Fibroblast of lung (primary cell): ENCODE data around the gene SLC38A7. TPM values are rescaled to one million over a fixed set of nuclear protein-coding genes. Genes with fewer than 3 reads are reported as not detected.
A peak's percentile ranks its signal among the peaks of the same experiment; 100 is the strongest.
"Not testable (repeated sequence)": the region's sequence is repeated elsewhere in the genome, so short reads cannot be mapped to it uniquely, and the experiment has no call there.

Experiments used
- DNase-seq, 2 donors: peaks; one replicate each; pipeline versions ENCODE4 v3.0.0 to v3.0.0-alpha.2; 2010; ENCODE audit warnings: low read depth in 2 of 2
- H2AFZ ChIP-seq: 2 replicates; pipeline ENCODE4 v1.5.1; 2012; ENCODE audit warnings: low read length, control low read depth, inconsistent platforms
- H3K27ac ChIP-seq: 2 replicates; pipeline ENCODE4 v1.5.1; 2011; ENCODE audit warnings: low read length, control low read depth; ENCODE audit not compliant: insufficient read depth
- H3K27me3 ChIP-seq: 2 replicates; pipeline ENCODE4 v1.5.1; 2011; ENCODE audit warnings: mild to moderate bottlenecking, low read length; ENCODE audit not compliant: control insufficient read depth, insufficient read depth
- H3K36me3 ChIP-seq: 2 replicates; pipeline ENCODE4 v1.5.1; 2011; ENCODE audit warnings: low read length; ENCODE audit not compliant: control insufficient read depth, insufficient read depth
- H3K4me1 ChIP-seq: 2 replicates; pipeline ENCODE4 v1.5.1; 2011; ENCODE audit warnings: low read length; ENCODE audit not compliant: control insufficient read depth, insufficient read depth; ENCODE audit errors: extremely low read depth
- H3K4me2 ChIP-seq: 2 replicates; pipeline ENCODE4 v1.5.1; 2011; ENCODE audit warnings: low read length, control low read depth; ENCODE audit not compliant: insufficient read depth; ENCODE audit errors: extremely low read depth
- H3K4me3 ChIP-seq, 4 experiments: fragments of 200-600 bp in 1 of 4; sonication (generic) in 1 of 4; replicated peaks in 1 of 4; 2 replicates each; pipeline ENCODE4 v1.5.1; 2011 to 2016; ENCODE audit warnings: low read length in 4 of 4, low read depth in 3 of 4, mild to moderate bottlenecking in 3 of 4, control low read depth in 2 of 4, inconsistent platforms in 1 of 4, mixed read lengths in 1 of 4; ENCODE audit not compliant: insufficient read depth in 1 of 4; ENCODE audit errors: control extremely low read depth in 1 of 4
- H3K79me2 ChIP-seq: 2 replicates; pipeline ENCODE4 v1.5.1; 2012; ENCODE audit warnings: mild to moderate bottlenecking, low read length, inconsistent platforms; ENCODE audit not compliant: control insufficient read depth, insufficient read depth
- H3K9ac ChIP-seq: 2 replicates; pipeline ENCODE4 v1.5.1; 2011; ENCODE audit warnings: mild to moderate bottlenecking, low read length, control low read depth; ENCODE audit not compliant: insufficient read depth
- H3K9me3 ChIP-seq: 2 replicates; pipeline ENCODE4 v1.5.1; 2012; ENCODE audit warnings: low read depth, low read length; ENCODE audit not compliant: control insufficient read depth, insufficient read depth
- H4K20me1 ChIP-seq: 2 replicates; pipeline ENCODE4 v1.5.1; 2011; ENCODE audit warnings: low read length; ENCODE audit not compliant: control insufficient read depth, insufficient read depth; ENCODE audit errors: extremely low read depth
- CTCF ChIP-seq, 2 donors: IDR thresholded peaks in 1 of 2; conservative IDR thresholded peaks in 1 of 2; 1 replicate in 1 of 2; 2 replicates in 1 of 2; pipeline ENCODE4 v1.5.1; 2011 to 2012; ENCODE audit warnings: low read length in 2 of 2, control low read depth in 1 of 2, inconsistent platforms in 1 of 2, low read depth in 1 of 2, mild to moderate bottlenecking in 1 of 2
- EZH2 ChIP-seq: IDR thresholded peaks from 2 replicates; pipeline ENCODE4 v1.5.1; 2012; ENCODE audit warnings: low read length, control low read depth, mild to moderate bottlenecking; ENCODE audit errors: missing control alignments
- polyA plus RNA-seq, 2 donors: library from polyadenylated mRNA; depleted of rRNA in 1 of 2; stranded (reverse) in 1 of 2; unstranded in 1 of 2; fragments of >200 nt; gene quantifications; 2 replicates each; pipeline ENCODE4 v1.2.1, GENCODE V29; 2011 to 2012; ENCODE audit warnings: missing spikeins in 1 of 2
- total RNA-seq: library from RNA; depleted of rRNA; stranded (reverse); fragments of >200 nt; gene quantifications from 2 replicates; pipeline ENCODE4 v1.2.1, GENCODE V29; 2014

Gene SLC38A7
- total and polyA plus RNA-seq, 2 donors (not counting 1 experiment from before 2014, with no cell fraction given): 15.4 to 30.1 TPM

- Histone ChIP-seq H3K4me3 (no peak overlapping the region), H3K79me2 (no peaks in the 10 kb centered on the region), H3K27me3 (no peaks in the 10 kb centered on the region), H3K9ac (no peak overlapping the region), H2AFZ (no peak overlapping the region), H3K36me3 (no peaks in the 10 kb centered on the region), H4K20me1 (no peaks in the 10 kb centered on the region), H3K27ac (no peak overlapping the region), H3K4me1 (peaks cover 3% of the 10 kb centered on the region), H3K4me2 (no peak overlapping the region), H3K9me3 (no peaks in the 10 kb centered on the region)
- no peak for DNase-seq
- no peak for TF ChIP-seq CTCF (conservative IDR thresholded peaks at IDR 0.05 in 1 of 2, IDR thresholded peaks at IDR 0.05 in 1 of 2; ENCODE audit: low read depth in 1 of 2, low read length in 2 of 2)
- no peak for TF ChIP-seq EZH2
Measured at GRCh38 chr16:58639230-58639629, 45.3 kb downstream of the SLC38A7 start.

GRCh38 chr16:58638148-58639036, 46.2 kb downstream of the SLC38A7 start:
- H3K4me3 ChIP-seq: no peak overlapping the region
- H3K79me2 ChIP-seq: no peaks in the 10 kb centered on the region
- H3K9me3 ChIP-seq: no peaks in the 10 kb centered on the region
- H2AFZ ChIP-seq: no peak overlapping the region
- H3K4me2 ChIP-seq: no peak overlapping the region
- TF ChIP-seq CTCF (conservative IDR thresholded peaks at IDR 0.05 in 1 of 2, IDR thresholded peaks at IDR 0.05 in 1 of 2; ENCODE audit: low read depth in 1 of 2, low read length in 2 of 2) (peak; percentile 36 to 58), EZH2 (no peak)
- H3K4me1 ChIP-seq: peaks cover 3% of the 10 kb centered on the region
- H3K36me3 ChIP-seq: no peaks in the 10 kb centered on the region
- peak; percentile 87 to 90 for DNase-seq
- H4K20me1 ChIP-seq: no peaks in the 10 kb centered on the region
- no peaks in the 10 kb centered on the region for H3K27me3 ChIP-seq
- no peak overlapping the region for H3K27ac ChIP-seq
- no peak overlapping the region for H3K9ac ChIP-seq

- H3K4me1 ChIP-seq, H3K27me3 ChIP-seq, H2AFZ ChIP-seq, DNase-seq, H3K36me3 ChIP-seq, H3K27ac ChIP-seq, H3K4me3 ChIP-seq, H3K79me2 ChIP-seq, H3K4me2 ChIP-seq, H3K9ac ChIP-seq, H3K9me3 ChIP-seq, H4K20me1 ChIP-seq: not testable (repeated sequence)
Measured at GRCh38 chr16:58637021-58637420, 47.5 kb downstream of the SLC38A7 start.
